ENCODE results near the gene TP73.

TP73 gene

GRCh38 chr1:3610527-3611169, 41.7 kb upstream of the TP73 start:
- no peaks in the 10 kb centered on the region for H3K36me3 Mint-ChIP-seq (ENCODE audit: low read depth)
- H3K27ac Mint-ChIP-seq, result peak overlapping the region; percentile 63 to 94 (median 74)
- H3K9me3 Mint-ChIP-seq, result no peaks in the 10 kb centered on the region
- peaks cover 23% of the 10 kb centered on the region for H3K27me3 Mint-ChIP-seq (ENCODE audit: low read depth)
- H3K4me3 Mint-ChIP-seq, result peak overlapping the region; percentile 84 to 92 (median 89)
- H3K4me1 Mint-ChIP-seq, result peaks cover 44% of the 10 kb centered on the region
- TF ChIP-seq CTCF (IDR thresholded peaks at IDR 0.05; ENCODE audit: unreplicated experiment in 3 of 3), result no peak

GRCh38 chr1:3611170-3612019, 40.9 kb upstream of the TP73 start, which contains the start of gene MEGF6:
Gene MEGF6, minus strand, starts transcription at chr1:3611508. Its CDS starts 240 bp downstream, at chr1:3611268.
- Mint-ChIP-seq H3K36me3 (ENCODE audit: low read depth) (no peaks in the 10 kb centered on the region), H3K9me3 (no peaks in the 10 kb centered on the region), H3K27me3 (ENCODE audit: low read depth) (peaks cover 30% of the 10 kb centered on the region), H3K4me1 (peaks cover 48% of the 10 kb centered on the region), H3K27ac (peak within 1 kb of the TSS; percentile 63 to 94 (median 74)), H3K4me3 (peak within 1 kb of the TSS; percentile 84 to 92 (median 89))
- no peak for TF ChIP-seq CTCF (IDR thresholded peaks at IDR 0.05; ENCODE audit: unreplicated experiment in 3 of 3)

- H3K27me3 Mint-ChIP-seq (ENCODE audit: low read depth), result peaks cover 36% of the 10 kb centered on the region
- no peaks in the 10 kb centered on the region for H3K36me3 Mint-ChIP-seq (ENCODE audit: low read depth)
- H3K27ac Mint-ChIP-seq, result no peak overlapping the region
- peaks cover 48% of the 10 kb centered on the region for H3K4me1 Mint-ChIP-seq
- H3K4me3 Mint-ChIP-seq, result peak overlapping the region; percentile 68 to 79 (median 78)
- TF ChIP-seq CTCF (IDR thresholded peaks at IDR 0.05; ENCODE audit: unreplicated experiment in 3 of 3), result no peak
- no peaks in the 10 kb centered on the region for H3K9me3 Mint-ChIP-seq
Observed at GRCh38 chr1:3612123-3612522, 40.2 kb upstream of the TP73 start.

- H3K27ac Mint-ChIP-seq, result peak overlapping the region in 2 of 3 experiments; percentile 41 to 72
- peak overlapping the region in 1 of 3 experiments; percentile 56 for H3K4me3 Mint-ChIP-seq
- no peaks in the 10 kb centered on the region for H3K36me3 Mint-ChIP-seq (ENCODE audit: low read depth)
- peak; percentile 57 to 62 (median 61) for TF ChIP-seq CTCF (IDR thresholded peaks at IDR 0.05; ENCODE audit: unreplicated experiment in 3 of 3)
- peaks cover 46% of the 10 kb centered on the region for H3K4me1 Mint-ChIP-seq
- H3K9me3 Mint-ChIP-seq, result no peaks in the 10 kb centered on the region
- peaks cover 55% of the 10 kb centered on the region for H3K27me3 Mint-ChIP-seq (ENCODE audit: low read depth)
Observed at GRCh38 chr1:3614755-3615742, 37.3 kb upstream of the TP73 start.

- Mint-ChIP-seq H3K4me3 (no peak overlapping the region), H3K27ac (no peak overlapping the region), H3K36me3 (ENCODE audit: low read depth) (no peaks in the 10 kb centered on the region), H3K4me1 (peaks cover 40% of the 10 kb centered on the region), H3K9me3 (no peaks in the 10 kb centered on the region), H3K27me3 (ENCODE audit: low read depth) (peaks cover 57% of the 10 kb centered on the region)
- no peak for TF ChIP-seq CTCF (IDR thresholded peaks at IDR 0.05; ENCODE audit: unreplicated experiment in 3 of 3)
Observed at GRCh38 chr1:3616861-3617260, 35.5 kb upstream of the TP73 start.

Measured in nephron (organoid).